ENCODE data around the gene GOLPH3L.

DNA sequence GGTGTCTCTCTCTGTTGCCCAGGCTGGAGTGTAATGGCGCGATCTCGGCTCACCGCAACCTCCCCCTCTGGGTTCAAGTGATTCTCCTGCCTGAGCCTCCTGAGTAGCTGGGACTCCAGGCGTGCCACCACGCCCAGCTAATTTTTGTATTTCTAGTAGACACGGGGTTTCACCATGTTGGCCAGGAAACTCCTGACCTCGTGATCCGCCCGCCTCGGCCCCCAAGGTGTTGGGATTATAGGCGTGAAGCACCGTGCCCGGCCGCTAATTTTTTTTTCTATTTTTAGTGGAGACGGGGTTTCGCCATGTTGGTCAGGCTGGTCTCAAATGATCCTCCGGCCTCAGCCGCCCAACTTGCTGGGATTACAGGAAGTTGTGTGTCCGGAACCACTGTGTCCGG lies 23.1 kb upstream of the GOLPH3L start:
- TF ChIP-seq, protein P1, sequence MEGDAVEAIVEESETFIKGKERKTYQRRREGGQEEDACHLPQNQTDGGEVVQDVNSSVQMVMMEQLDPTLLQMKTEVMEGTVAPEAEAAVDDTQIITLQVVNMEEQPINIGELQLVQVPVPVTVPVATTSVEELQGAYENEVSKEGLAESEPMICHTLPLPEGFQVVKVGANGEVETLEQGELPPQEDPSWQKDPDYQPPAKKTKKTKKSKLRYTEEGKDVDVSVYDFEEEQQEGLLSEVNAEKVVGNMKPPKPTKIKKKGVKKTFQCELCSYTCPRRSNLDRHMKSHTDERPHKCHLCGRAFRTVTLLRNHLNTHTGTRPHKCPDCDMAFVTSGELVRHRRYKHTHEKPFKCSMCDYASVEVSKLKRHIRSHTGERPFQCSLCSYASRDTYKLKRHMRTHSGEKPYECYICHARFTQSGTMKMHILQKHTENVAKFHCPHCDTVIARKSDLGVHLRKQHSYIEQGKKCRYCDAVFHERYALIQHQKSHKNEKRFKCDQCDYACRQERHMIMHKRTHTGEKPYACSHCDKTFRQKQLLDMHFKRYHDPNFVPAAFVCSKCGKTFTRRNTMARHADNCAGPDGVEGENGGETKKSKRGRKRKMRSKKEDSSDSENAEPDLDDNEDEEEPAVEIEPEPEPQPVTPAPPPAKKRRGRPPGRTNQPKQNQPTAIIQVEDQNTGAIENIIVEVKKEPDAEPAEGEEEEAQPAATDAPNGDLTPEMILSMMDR (conservative IDR thresholded peaks at IDR 0.05; ENCODE audit: low read length) = no peak
- TF ChIP-seq EZH2phosphoT487 (IDR thresholded peaks at IDR 0.05; ENCODE audit: borderline replicate concordance) = no peak
